GM21390 (cell line): ENCODE results near the gene IFITM5.

Experiments used
- ATAC-seq: cut with Tn5 transposase; IDR thresholded peaks from one replicate; pipeline ENCODE4 v1.9.1; 2021; ENCODE audit not compliant: unreplicated experiment

Gene IFITM5

GRCh38 chr11:285021-285893 lies 14.1 kb downstream of the IFITM5 start:
- ATAC-seq: no peak

DNA sequence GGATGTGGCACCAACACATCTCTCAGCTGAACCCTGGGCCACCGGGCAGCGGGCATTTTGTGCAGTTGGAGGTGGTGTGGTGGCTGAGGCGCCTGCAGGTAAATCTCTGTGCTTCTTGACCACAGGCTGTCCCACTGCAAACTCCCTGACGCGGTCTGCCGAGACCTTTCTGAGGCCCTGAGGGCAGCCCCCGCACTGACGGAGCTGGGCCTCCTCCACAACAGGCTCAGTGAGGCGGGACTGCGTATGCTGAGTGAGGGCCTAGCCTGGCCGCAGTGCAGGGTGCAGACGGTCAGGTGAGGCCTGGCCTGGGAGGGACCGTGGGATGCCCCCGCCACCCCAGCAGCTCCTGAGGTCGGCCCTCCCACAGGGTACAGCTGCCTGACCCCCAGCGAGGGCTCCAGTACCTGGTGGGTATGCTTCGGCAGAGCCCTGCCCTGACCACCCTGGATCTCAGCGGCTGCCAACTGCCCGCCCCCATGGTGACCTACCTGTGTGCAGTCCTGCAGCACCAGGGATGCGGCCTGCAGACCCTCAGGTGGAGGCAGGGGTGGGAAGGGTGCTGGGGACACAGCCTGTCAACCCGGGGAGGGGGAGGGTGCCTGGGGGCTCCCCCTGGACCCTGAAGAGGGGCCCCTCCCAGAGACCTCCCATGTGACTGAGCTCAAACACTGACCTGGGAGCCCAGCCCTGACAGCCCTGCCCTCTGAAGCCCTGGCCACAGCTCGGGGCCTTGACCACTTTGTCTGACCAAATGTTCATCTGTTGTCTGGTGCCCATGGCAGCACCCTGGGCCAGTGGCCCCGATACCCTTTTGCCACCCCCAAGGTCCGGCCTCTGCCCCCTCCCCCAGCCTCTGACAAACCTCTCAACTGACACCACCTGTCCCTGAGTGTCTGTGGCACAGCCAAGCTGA lies 15.0 kb downstream of the IFITM5 start:
- ATAC-seq: no peak

DNA sequence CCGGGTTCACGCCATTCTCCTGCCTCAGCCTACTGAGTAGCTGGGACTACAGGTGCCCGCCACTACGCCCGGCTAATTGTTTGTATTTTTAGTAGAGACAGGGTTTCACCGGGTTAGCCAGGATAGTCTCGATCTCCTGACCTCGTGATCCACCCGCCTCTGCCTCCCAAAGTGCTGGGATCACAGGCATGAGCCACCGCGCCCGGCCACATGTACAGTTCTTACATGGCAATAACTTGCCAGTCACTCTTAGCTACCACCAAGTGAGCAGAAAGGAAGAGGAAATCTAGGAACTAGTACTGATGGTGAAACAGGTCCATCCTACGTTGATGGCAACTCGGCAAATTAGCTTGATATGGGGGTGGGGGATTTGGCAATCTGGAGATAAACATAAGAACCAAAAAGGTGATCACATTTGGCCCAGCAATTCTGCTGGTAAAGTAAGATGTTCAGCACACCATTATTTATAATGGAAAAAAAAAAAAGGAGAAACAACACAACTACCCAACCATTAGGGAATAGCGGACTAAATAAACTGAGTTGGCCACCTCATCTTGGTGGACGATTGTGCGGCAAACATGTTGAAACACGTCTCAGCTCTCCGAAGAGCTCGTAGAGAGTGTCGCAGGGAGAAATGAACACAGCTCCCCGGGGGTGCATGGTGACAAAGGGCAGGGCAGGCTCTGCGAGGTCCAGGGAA lies 15.8 kb downstream of the IFITM5 start:
- ATAC-seq: no peak

DNA sequence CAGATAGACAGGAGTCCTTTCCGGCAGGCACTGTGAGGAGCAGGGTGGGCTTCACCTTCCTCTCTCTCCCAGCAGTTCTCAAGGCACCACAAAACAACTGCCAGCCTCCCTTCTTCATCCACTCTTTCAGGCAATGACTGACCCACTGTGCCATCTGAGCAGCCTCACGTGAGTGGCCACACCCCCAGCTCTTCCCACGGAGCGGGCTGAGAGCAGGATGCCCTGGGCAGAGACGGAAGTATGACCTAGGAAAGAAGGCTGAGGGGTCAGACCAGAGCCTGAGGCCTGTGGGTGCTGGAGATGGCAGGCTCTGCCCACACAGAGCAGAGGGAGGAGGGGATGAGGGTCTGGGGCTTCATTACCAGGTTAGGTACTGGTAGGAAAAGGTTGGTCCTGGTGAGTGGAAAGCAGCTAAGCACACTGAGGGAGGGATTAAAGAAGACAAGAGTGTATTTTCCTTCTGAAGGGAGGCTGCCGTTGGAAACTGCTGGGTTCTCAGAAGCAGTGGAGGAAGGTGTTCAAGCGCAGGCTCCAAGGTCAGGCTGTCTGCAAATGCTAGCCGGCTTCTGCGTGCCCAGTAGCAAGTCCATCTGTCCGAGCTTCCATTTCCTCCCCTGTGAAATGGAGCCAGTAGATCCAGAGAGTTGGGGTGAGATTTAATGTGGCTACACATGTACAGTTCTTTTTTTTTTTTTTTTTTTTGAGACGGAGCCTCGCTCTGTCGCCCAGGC lies 16.5 kb downstream of the IFITM5 start:
- no peak for ATAC-seq

DNA sequence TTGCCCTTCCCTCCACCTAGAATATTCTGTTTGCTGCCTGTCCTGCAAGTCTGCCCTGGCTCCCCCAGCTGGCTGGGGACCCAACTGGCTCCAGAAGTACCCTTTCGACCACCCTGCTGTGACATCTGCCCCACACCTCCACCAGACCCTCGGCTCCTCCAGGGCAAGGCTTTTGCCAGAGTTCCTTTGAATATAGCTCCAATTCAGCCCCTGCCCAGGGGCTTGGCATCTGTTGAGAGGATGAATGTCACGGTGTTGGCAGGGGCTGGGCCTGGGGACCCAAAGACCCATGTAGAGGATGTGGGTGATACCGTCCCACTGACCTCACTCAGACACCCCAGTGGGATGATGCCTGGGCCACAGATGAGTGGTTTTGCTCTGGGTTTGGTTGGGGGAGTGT lies 17.2 kb downstream of the IFITM5 start:
- ATAC-seq: no peak

DNA sequence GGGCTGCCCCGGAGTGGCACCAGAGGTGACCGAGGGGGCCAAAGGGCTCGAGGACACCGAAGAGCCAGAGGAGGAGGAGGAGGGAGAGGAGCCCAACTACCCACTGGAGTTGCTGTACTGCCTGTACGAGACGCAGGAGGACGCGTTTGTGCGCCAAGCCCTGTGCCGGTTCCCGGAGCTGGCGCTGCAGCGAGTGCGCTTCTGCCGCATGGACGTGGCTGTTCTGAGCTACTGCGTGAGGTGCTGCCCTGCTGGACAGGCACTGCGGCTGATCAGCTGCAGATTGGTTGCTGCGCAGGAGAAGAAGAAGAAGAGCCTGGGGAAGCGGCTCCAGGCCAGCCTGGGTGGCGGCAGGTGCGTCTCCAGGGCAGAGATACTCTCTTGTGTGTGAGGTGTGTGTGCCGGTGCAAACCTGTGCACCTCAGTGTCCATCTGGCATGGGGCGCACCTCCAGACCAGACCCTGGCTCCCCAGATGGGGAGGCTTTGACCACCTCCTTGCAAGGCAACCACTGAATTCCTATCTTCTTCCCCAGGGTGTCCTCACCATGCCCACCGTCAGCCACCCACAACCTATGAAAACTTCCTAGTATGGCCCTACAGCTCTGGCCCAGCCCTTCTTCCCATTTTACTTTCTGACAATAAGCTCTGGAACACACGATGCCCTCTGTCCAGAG lies 17.7 kb downstream of the IFITM5 start:
- ATAC-seq: no peak

DNA sequence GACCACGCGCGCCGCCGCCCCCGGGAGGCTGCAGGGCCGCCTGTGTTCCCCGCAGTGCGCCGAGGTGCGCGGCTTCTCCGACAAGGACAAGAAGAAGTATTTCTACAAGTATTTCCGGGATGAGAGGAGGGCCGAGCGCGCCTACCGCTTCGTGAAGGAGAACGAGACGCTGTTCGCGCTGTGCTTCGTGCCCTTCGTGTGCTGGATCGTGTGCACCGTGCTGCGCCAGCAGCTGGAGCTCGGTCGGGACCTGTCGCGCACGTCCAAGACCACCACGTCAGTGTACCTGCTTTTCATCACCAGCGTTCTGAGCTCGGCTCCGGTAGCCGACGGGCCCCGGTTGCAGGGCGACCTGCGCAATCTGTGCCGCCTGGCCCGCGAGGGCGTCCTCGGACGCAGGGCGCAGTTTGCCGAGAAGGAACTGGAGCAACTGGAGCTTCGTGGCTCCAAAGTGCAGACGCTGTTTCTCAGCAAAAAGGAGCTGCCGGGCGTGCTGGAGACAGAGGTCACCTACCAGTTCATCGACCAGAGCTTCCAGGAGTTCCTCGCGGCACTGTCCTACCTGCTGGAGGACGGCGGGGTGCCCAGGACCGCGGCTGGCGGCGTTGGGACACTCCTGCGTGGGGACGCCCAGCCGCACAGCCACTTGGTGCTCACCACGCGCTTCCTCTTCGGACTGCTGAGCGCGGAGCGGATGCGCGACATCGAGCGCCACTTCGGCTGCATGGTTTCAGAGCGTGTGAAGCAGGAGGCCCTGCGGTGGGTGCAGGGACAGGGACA lies 18.4 kb downstream of the IFITM5 start:
- ATAC-seq: no peak

DNA sequence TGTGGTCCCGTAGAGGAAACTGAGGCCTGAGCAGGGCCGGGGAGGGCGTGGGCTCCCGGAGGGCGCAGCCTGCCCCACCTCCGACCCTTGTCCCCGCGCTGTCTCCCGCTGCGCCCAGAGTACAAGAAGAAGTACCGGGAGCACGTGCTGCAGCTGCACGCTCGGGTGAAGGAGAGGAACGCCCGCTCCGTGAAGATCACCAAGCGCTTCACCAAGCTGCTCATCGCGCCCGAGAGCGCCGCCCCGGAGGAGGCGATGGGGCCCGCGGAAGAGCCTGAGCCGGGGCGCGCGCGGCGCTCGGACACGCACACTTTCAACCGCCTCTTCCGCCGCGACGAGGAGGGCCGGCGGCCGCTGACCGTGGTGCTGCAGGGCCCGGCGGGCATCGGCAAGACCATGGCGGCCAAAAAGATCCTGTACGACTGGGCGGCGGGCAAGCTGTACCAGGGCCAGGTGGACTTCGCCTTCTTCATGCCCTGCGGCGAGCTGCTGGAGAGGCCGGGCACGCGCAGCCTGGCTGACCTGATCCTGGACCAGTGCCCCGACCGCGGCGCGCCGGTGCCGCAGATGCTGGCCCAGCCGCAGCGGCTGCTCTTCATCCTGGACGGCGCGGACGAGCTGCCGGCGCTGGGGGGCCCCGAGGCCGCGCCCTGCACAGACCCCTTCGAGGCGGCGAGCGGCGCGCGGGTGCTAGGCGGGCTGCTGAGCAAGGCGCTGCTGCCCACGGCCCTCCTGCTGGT lies 19.2 kb downstream of the IFITM5 start:
- no peak for ATAC-seq

- ATAC-seq: no peak
Observed at GRCh38 chr11:279040-279965, 20.0 kb downstream of the IFITM5 start.

GRCh38 chr11:278001-278951 lies 21.1 kb downstream of the IFITM5 start, which contains the start of gene NLRP6:
NLRP6 (plus strand) TSS chr11:278407; CDS start chr11:278570, 163 bp downstream.
- ATAC-seq: no peak

DNA sequence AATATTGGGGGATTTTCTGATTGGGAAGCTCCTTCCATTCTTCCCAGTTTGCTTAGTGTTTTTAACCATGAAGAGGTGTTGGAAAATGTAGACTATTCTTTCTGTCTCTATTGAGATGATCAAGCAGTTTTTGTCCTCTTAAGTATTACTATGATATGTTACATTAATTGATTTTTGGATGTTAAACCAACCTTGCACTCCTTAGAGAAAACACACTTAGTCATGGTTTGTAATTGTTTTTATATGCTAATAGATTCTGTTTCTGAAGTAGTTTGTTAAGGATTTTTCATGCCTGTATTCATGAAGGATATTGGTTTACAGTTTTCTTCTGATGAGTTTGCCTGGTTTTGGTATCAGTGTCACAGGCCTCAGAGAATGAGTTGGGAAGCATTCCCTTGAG lies 23.1 kb downstream of the IFITM5 start:
- no peak for ATAC-seq

GRCh38 chr11:272931-273198 lies 26.5 kb downstream of the IFITM5 start:
- no peak for ATAC-seq

- no peak for ATAC-seq
Observed at GRCh38 chr11:272195-272930, 27.0 kb downstream of the IFITM5 start.

- ATAC-seq: no peak
Observed at GRCh38 chr11:271319-271715, 28.0 kb downstream of the IFITM5 start.

- no peak for ATAC-seq
Observed at GRCh38 chr11:270451-271318, 28.6 kb downstream of the IFITM5 start.
